GM21528 (cell line): ENCODE results near the gene BRI3BP.
"Not testable (repeated sequence)": the region's sequence is repeated elsewhere in the genome, so short reads cannot be mapped to it uniquely, and the experiment has no call there.

Experiments used
- ATAC-seq: cut with Tn5 transposase; IDR thresholded peaks from one replicate; pipeline ENCODE4 v1.9.1; 2021; ENCODE audit warnings: mild to moderate bottlenecking, moderate library complexity; ENCODE audit not compliant: unreplicated experiment, low FRiP score

Gene BRI3BP

GRCh38 chr12:125064492-125064891 lies 71.0 kb downstream of the BRI3BP start:
- no peak for ATAC-seq

- peak; percentile 94 for ATAC-seq
These were observed 71.8 kb downstream of the BRI3BP start, which contains the start of gene AACS for GRCh38 chr12:125065021-125065918. AACS (plus strand) TSS chr12:125065435; CDS start chr12:125065585, 150 bp downstream.

- peak; percentile 24 for ATAC-seq
These were observed 72.6 kb downstream of the BRI3BP start for GRCh38 chr12:125065919-125066570.

- ATAC-seq: no peak
These were observed 74.9 kb downstream of the BRI3BP start for GRCh38 chr12:125068391-125068790.

GRCh38 chr12:125069616-125070015 lies 76.2 kb downstream of the BRI3BP start:
- no peak for ATAC-seq

GRCh38 chr12:125070112-125070511 lies 76.7 kb downstream of the BRI3BP start:
- no peak for ATAC-seq

- ATAC-seq: no peak
These were observed 77.4 kb downstream of the BRI3BP start for GRCh38 chr12:125070661-125071390.

- no peak for ATAC-seq
These were observed 78.0 kb downstream of the BRI3BP start for GRCh38 chr12:125071456-125071855.

GRCh38 chr12:125072496-125072895 lies 79.1 kb downstream of the BRI3BP start:
- ATAC-seq: no peak

GRCh38 chr12:125074294-125074693 lies 80.8 kb downstream of the BRI3BP start:
- not testable (repeated sequence) for ATAC-seq

GRCh38 chr12:125076103-125076502 lies 82.7 kb downstream of the BRI3BP start:
- no peak for ATAC-seq

- ATAC-seq: no peak
These were observed 85.6 kb downstream of the BRI3BP start for GRCh38 chr12:125079084-125079483.

- no peak for ATAC-seq
These were observed 86.5 kb downstream of the BRI3BP start for GRCh38 chr12:125079648-125080645.
